ENCODE data around the gene PRDM16. TPM values are rescaled to one million over a fixed set of nuclear protein-coding genes. Genes with fewer than 3 reads are reported as not detected.

Gene PRDM16
- polyA plus RNA-seq, 1 experiment: 0.06 TPM

- ChIA-PET CTCF (interaction anchor here (0.6 to 6.1 kb wide), 5 partner anchors 11 to 193 kb away, joined by 3 to 99 read pairs (median 5); no protein-coding TSS in a partner anchor), POLR2A (no interaction called here)
- no peak overlapping the region for H3K27ac ChIP-seq (ENCODE audit: low read depth, low read length)
- TF ChIP-seq CTCF (IDR thresholded peaks at IDR 0.05; ENCODE audit: low read depth, low read length): no peak
- H3K27me3 ChIP-seq (ENCODE audit: control insufficient read depth, insufficient read depth, low read length): peaks cover 6% of the 10 kb centered on the region
- peaks cover 5% of the 10 kb centered on the region; the same call in 1 of the 2 replicates for H3K9me3 ChIP-seq (ENCODE audit: control insufficient read depth, insufficient read depth, low read length)
- no peak for DNase-seq (ENCODE audit: low read depth, low spot score)
- H3K4me3 ChIP-seq (ENCODE audit: low read depth, low read length): no peak overlapping the region
Observed at GRCh38 chr1:3485016-3485415, 416.0 kb downstream of the PRDM16 start.

Other genes with a start within 250 kb of the PRDM16 start
- gene ACTRT2, start 47.7 kb upstream of the PRDM16 start, polyA plus RNA-seq (2011; rRNA removed): not detected in 2 replicates

All from AG04450 (cell line).